COR-L47 (cell line): Measurements from ENCODE around the gene ATP5ME.
"Not testable (repeated sequence)": the region's sequence is repeated elsewhere in the genome, so short reads cannot be mapped to it uniquely, and the experiment has no call there.

ENCODE experiments used
- DNase-seq: peaks from one replicate; lab custom pipeline; 2025; lab: John Stamatoyannopoulos, UW

Gene ATP5ME, protein sequence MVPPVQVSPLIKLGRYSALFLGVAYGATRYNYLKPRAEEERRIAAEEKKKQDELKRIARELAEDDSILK

DNA sequence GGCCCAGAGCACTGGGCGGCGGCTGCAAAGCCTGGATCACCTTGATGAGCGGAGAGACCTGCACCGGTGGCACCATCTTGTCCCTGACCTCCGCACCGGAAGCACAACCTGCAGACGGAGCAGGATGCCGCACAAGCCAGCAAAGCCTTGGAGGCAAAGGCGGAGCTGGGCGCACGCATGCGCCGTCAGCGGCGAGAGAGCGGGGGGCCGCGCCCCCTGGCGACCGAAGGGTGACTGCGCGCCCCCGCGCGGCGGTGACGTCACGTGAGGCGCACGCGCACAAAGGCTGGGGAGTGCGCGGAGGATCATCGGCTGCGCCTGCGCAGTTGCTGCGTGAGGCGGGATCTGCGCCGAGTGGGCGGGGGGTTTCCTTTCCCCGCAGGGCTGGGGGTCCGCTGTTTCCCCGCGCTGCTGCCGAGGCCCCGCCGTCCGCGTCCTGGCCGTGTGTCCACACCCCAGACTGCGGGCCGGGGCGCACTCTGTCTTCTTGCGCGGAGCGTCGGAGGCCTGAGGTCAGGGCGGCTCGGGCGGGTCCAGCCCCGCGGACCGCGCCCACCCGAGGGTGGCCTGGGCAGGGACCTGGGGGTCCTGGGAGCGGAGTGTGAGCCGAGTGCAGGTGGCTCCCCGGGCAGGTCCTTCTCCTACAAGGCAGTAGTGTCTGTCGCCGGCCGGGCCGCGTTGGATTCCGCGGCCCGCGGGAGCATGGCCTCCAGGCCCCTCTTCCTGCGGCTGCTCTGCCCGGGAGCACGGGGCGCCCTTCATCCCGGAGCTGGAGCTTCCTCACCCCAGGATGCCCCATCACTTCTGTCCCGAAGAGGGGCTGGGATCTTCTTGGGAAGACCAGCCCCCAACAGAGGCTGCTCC, at the start of gene ATP5ME, which contains the start of gene MYL5:
Gene ATP5ME, minus strand, starts transcription at position 105 of the 864 bp plus-strand sequence. Its CDS starts 29 bp downstream, at position 76.
Gene MYL5, plus strand, starts transcription at position 371 of the 864 bp plus-strand sequence. CDS start 3,485 bp downstream, outside the sequence.
- peak; percentile 95 for DNase-seq

DNA sequence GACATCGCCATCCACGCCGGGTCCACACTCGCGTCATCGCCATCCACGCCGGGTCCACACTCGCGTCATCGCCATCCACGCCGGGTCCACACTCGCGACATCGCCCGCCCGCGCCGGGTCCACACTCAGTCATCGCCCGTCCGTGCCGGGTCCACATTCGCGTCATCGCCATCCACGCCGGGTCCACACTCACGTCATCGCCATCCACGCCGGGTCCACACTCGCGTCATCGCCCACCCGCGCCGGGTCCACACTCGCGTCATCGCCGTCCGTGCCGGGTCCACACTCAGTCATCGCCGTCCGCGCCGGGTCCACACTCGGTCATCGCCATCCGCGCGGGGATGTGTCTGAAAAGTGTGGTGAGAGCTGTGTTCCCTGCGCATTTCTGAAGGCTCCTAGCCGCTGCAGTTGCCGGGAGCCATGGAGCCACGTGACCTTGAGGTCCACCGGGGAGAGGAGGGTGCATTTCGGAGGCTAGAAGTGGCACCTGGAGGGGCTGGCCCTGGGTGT, 48.8 kb upstream of the ATP5ME start:
- DNase-seq, result no peak

DNA sequence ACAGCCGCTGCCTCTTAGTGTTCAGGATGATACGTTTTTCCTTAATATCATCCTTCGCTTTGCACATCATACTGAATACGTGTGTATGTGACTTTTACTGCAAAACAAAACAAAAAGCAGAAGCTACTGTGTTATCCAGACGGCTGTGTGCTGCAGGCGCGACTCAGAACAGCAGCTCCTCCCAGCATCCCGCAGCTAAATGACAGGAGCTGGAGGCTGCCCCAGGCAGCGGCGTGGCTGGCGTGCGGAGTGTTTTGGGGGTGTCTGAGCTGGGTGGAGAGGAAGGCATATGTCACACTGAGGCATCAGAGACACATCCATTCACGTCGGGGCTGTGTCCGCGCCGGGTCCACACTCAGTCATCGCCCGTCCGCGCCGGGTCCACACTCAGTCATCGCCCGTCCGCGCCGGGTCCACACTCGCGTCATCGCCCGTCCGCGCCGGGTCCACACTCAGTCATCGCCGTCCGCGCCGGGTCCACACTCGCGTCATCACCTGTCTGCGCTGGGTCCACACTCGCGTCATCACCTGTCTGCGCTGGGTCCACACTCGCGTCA, 48.2 kb upstream of the ATP5ME start:
- no peak for DNase-seq

DNA sequence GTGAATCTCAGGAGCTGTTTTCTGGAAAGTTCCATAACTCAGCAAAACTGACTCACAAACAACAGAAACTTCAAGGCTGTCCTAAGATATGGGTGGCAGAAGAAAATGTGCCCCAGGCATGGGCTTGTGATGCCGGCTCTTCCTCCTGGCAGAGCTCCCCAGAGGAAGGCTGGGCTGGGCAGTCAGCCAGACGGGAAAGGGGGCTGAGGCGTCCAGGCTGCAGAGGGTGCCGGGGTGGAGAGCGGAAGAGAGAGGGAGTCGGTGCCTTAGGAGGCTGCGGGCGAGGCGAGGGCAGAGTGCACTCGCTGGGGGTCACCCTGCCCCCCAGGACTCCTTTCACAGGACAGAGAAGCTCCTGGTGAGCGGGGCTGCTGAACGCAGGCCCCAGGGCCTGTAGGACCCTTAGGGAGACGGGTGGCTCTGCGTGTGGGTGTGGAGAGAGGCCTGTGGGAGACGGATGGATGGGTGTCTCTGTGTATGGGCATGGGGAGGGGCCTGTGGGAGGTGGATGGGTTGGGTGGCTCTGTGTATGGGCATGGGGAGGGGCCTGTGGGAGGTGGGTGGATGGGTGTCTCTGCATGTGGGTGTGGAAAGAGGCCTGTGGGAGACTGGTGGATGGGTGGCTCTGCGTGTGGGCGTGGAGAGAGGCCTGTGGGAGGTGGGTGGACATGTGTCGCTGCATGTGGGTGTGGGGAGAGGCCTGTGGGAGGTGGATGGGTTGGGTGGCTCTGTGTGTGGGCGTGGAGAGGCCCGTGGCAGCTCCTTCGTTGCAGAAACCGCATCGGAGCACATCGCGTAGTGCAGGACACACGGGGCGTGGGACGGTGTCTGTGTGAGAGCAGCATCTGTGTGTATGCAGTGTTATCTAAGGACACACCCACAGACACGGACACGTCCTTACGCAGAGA, 47.4 kb upstream of the ATP5ME start:
- no peak for DNase-seq

DNA sequence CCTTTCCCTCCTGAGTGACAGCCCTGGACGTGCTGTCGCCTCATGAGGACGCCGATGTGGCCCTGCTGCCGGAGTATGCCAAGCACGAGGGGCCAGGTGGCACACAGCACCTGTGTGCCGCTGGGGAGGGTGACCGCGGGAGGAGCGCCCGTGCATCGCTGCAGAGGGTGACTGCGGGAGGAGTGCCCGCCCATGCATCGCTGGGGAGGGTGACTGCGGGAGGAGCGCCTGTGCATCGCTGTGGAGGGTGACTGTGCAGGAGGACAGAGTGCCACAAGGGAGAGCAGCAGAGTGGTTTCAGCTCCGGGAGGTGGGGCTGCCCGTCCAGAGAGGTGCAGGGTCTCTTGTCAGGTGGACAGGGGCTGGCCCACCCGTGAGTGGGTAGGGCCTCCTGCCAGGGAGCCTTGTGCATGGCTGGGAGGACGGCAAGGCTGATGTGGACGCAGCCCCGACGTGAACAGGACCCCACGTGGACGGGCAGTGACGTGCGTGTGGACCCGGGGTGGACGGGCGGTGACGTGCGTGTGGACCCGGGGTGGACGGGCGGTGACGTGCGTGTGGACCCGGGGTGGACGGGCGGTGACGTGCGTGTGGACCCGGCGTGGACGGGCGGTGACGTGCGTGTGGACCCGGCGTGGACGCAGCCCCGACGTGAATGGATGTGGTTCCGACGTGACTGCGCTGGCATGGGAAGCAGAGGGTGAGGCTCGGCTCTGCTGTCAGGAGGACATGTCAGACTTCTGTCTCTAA, 46.2 kb upstream of the ATP5ME start:
- no peak for DNase-seq

DNA sequence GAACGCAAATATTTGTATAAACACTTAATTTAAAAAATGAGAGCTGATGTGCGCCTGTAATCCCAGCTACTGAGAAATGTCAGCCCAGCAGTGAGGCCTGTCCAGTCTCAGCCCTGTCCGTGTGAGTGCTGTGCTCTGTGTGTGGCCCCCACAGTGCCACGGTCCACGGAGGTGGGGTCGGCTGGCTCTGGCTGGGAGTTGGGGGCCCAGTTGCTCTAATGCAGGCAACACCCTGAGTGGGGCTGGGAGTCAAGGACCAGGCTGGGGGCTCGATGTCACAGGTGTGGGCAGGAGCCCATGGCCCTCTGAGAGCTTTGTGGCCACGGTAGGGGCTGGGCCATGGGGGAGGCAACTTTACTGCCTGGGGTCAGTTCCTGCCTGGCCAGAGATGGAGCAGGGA, 44.4 kb upstream of the ATP5ME start:
- no peak for DNase-seq

DNA sequence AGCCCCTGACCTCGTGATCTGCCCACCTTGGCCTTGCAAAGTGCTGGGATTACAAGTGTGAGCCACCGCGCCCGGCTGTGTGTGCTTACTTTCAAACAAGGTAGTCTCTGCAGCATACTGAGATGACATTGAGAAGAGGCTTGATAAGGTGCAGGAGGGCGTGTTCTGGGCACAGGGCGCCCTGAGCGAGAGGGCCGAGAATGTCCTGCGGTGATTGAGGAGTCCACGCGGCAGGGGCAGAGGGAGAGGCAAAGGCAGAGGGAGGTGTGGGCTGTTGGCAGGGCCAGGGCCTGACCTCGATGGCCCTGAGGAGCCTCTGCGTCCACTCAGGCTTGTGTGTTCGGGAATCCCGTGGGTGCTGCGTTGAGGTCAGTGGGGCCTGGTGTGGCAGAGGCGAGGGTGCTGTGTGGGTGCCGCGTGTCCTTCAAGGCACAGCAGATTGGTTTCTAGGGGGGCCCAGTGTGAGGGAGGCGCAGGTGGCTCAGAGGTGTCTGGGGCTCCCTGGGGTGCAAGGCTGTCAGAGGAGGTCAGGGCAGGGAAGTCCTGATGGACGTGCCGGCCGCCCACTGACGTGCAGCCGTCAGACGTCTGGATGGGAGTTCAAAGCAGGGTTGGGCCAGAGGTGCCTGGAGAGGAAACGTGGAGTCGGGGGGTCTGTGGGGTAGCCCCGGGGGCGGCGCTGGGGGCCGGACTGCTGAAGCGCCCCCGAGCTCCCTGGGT, 43.7 kb upstream of the ATP5ME start:
- no peak for DNase-seq

DNA sequence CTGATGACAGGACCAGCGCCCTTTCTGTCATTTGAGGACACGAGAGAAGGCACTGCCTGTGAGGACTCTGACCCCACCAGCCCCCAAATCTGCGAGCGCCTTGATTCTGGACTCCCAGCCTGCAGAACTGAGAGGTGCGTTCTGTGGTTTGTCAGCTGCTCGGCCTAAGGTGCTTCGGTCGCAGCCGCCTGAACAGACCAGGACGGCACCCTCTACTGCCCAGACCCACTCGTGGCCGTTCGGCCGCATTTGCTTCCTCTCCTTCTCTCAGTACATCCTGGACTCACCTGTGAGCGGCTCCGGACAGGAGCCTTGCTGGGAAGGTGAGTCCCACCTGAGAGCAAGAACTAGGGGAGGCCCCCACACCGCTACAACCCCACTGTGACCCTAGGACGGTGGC, 40.0 kb upstream of the ATP5ME start:
- no peak for DNase-seq

DNA sequence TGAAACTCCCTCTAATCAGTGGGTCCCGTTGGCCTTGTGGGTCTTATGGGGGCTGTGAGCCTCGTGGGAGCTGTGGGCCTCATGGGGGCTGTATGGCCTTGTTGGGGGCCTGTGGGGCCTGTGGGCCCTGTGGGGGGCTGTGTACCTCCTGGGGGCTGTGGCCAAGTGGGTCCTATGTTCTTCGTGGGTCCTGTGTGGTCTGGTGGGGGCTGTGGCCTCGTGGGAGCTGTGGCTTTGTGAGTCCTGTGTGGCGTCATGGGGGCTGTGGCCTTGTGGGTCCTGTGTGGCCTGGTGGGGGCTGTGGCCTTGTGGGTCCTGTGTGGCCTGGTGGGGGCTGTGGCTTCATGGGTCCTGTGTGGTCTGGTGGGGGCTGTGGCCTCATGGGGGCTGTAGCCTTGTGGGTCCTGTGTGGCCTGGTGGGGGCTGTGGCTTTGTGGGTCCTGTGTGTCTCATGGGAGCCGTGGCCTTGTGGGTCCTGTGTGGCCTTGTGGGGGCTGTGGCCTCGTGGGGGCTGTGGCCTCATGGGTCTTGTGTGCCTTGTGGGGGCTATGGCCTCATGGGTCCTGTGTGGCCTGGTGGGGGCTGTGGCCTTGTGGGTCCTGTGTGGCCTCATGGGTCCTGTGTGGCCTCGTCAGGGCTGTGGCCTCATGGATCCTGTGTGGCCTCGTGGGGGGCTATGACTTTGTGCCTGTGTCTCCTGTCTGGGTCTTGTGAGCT, 39.0 kb upstream of the ATP5ME start:
- no peak for DNase-seq

DNA sequence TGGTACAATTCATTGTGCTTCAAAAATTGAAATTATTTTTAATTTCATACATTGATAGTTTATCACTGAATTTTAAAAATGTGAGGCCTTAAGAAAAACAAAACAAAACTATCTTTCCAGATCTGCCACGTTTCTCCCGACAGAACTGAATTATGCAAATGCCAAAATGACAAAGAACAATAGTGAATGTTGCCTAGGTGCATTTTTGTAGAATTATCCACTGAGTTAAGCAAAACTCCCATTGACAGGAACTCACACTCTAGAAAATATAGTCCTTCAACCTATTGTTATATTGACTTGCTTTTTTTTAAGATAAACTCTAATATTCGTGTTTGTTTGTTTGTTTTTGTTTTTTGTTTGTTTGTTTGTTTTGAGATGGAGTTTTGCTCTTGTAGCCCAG, 38.0 kb upstream of the ATP5ME start:
- DNase-seq, result no peak

DNA sequence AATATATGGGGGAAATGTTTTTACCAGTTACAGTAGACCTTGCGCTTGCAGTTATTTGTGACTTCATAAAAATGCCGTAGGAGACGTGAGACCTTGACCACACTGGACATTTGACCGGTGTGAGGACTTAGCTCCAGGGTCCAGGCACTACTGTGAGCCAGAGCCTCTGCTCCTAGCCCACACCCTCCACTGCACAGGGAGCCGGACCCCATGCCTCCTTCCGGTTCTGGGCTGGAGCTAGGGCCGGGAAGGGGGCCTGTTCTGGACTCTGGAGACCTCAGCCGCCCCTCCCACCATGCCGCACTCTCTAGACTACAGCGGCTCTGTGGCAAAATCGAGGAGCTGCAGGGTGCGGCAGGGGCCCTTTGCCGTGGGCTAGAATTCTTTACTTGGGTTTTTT, 36.8 kb upstream of the ATP5ME start:
- no peak for DNase-seq

DNA sequence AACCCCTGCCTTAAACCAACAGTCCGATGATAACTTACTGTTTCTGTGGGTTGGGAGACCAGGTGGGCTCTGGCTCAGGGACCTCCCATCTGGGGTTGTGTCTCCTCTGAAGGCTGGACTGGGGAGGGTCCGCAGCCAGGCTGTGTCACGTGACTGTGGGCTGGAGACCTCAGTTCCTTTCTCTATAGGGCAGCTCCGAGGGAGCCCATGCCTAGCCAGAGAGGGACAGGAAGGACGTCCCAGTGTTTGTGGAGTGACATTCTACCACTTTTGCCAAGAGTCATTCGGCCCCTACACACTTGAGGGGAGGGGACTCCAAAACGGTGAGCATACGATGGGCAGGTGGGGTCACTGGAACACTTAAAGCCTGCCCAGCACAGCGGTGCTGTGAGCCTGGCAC, 36.0 kb upstream of the ATP5ME start:
- no peak for DNase-seq

DNA sequence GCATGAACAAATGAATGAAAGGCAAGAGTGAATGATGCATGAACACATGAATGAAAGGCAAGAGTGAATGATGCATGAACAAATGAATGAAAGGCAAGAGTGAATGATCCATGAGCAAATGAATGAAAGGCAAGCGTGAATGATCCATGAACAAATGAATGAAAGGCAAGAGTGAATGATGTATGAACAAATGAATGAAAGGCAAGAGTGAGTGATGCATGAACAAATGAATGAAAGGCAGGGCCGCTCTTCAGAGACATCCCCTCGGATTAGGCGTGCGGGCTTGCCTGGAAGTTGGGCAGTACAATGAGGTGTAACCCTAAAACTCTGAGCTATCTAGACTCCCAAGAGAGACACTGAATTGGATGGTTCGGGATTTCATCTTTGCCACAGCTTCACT, 35.3 kb upstream of the ATP5ME start:
- no peak for DNase-seq

DNA sequence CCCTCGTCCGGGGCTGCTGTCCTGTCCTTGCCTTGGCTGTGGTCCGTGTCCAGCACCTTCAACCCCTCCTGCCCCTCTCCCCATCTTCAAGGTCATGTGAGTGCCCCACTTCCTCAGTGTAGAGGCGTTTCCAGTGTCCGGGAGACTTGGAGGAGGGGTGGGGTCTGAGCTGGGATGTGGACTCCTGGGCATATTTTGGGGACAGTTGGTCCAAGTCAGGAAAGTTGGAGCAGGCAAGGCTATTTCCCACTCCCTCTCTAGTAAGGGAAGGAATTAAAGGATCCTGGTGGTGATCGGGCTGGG, 34.5 kb upstream of the ATP5ME start:
- DNase-seq, result no peak

DNA sequence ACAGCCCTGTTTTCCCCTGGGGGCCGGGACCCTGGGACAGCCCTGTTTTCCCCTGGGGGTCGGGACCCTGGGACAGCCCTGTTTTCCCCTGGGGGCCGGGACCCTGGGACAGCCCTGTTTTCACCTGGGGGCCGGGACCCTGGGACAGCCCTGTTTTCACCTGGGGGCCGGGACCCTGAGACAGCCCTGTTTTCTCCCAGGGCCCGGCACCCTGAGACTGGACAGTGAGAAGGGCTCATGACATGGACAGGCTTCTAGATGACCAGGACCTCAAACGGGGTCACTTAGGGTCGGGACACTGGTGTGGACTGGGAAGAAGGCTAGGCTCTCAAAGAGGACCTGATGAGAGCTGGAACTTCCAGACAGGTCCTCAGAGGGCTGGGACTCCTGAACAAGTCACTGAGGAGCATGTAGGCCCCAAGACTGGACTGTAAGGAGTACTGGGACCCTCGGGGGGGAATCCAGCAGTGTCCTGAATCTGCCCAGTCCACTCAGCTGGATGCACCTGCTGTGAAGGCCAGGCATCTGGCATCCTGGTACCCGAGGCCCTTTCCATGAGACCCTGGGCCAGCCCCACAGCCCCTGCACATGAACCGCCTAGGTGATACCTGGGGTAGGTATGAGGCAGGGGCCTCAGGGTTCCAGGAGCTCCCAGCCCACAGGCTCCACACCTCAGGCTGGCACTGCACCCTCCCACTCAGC, 34.0 kb upstream of the ATP5ME start:
- no peak for DNase-seq

DNA sequence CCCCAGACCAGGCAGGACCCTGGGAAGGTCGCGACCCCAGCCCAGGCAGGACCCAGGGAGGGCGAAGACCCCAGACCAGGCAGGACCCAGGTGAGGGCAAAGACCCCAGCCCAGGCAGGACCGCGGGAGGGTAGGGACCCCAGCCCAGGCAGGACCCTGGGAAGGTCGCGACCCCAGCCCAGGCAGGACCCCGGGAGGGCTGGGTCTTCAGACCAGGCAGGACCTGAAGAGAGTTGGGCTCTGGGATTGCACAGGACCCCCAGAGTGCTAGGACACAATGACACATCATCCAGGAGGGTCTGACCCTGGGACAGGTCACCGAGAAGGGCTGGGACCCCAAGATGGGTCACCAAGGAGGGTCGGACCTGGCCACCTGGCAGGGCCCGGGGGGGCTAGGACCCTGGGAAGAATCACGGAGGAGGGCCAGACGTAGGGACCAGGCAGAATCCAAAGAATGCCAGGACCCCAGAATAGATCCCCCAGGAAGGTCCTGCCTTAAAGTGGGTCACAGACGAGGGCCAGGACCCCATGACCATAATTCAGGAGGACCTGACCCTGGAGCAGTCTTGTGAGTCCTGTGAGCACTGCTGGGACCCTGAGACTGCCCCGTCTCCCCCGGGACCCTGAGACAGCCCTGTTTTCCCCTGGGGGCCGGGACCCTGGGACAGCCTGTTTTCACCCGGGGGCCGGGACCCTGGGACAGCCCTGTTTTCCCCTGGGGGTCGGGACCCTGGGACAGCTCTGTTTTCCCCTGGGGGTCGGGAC, 32.9 kb upstream of the ATP5ME start:
- no peak for DNase-seq

DNA sequence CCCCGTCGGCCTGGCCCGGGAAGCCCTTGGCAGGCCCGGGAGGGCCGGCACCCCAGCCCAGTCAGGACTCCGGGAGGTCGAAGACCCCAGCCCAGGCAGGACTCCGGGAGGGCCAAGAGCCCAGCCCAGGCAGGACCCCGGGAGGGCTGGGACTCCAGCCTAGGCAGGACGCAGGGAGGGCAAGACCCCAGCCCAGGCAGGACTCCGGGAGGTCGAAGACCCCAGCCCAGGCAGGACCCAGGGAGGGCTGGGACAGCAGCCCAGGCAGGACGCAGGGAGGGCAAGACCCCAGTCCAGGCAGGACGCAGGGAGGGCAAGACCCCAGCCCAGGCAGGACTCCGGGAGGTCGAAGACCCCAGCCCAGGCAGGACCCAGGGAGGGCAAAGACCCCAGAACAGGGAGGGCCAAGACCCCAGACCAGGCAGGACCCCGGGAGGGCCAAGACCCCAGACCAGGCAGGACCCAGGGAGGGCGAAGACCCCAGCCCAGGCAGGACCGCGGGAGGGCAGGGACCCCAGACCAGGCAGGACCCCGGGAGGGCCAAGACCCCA, 32.1 kb upstream of the ATP5ME start:
- DNase-seq, result not testable (repeated sequence)

DNA sequence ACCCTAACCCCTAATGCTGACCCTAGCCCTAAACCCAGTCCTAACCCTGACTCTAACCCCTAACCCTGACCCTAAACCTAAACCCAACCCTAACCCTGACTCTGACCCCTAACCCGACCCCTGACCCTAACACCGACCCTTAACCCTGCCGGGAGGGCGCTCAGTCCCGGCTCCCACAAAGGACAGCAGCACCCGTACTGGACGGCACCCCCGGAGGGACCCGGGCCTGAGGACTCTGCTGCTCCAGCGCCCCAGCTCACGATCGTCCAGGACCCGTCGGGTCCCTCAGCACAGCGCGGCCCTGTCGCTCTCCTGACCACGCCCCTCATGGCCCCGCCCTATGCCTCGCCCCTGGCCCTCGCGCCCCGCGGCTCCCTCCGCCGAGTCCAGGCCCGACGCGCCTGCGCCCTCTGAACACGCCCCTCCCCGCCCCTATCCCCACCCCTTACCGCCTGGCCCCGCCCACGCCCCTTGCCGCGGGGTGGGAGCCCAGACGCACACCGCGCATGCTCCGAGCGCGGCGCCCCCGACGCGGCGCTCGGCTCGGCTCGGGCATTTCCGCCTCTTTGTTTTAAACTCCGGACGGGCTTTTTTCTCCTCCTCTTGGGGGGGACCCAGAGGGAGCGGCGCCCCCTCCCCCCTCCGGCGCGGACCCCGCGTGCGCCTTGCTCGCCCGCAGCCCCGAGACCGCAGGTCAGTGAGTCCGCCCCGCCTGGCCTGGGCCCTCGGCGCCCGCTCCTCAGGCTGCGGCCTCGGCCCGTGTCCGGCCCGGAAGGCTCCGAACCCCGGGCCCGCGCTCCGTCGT, 31.4 kb upstream of the ATP5ME start, which contains the start of gene PCGF3:
Gene PCGF3, plus strand, starts transcription at position 555 of the 805 bp plus-strand sequence. CDS start 27,849 bp downstream, outside the sequence.
- DNase-seq, result peak; percentile 94
